Measurements from ENCODE around the gene KRT13.
A peak's percentile ranks its signal among the peaks of the same experiment; 100 is the strongest.

KRT13 gene

GRCh38 chr17:41489531-41489930, 15.9 kb downstream of the KRT13 start, which contains the start of gene KRT36:
TSS of gene KRT36 (minus strand) at chr17:41489910. CDS start at chr17:41489864, 46 bp downstream.
- in situ Hi-C loops (cut with MboI; ENCODE audit: low pct_unique_long_range_greater_than_20kb, low sequenced_read_pairs, unreplicated experiment), result loop anchor here (25.0 kb wide), 1 partner anchor 98 kb away; the partner anchor contains the start of gene KRT14
- no peak for TF ChIP-seq CTCF (IDR thresholded peaks at IDR 0.05; ENCODE audit: extremely low read depth, insufficient read depth, missing control alignments)
- no peak for DNase-seq (ENCODE audit: low spot score)

- peak; percentile 68 for TF ChIP-seq CTCF (IDR thresholded peaks at IDR 0.05; ENCODE audit: extremely low read depth, insufficient read depth, missing control alignments)
- in situ Hi-C loops (cut with MboI; ENCODE audit: low pct_unique_long_range_greater_than_20kb, low sequenced_read_pairs, unreplicated experiment), result loop anchor here (25.0 kb wide), 1 partner anchor 100 kb away; the partner anchor contains the start of gene KRT14
- DNase-seq (ENCODE audit: low spot score), result peak; percentile 51
These were observed 18.4 kb downstream of the KRT13 start for GRCh38 chr17:41486809-41487530.

GRCh38 chr17:41486316-41486715, 19.1 kb downstream of the KRT13 start:
- in situ Hi-C loops (cut with MboI; ENCODE audit: low pct_unique_long_range_greater_than_20kb, low sequenced_read_pairs, unreplicated experiment), result loop anchor here (25.0 kb wide), 1 partner anchor 101 kb away; the partner anchor contains the start of gene KRT14
- DNase-seq (ENCODE audit: low spot score), result no peak
- TF ChIP-seq CTCF (IDR thresholded peaks at IDR 0.05; ENCODE audit: extremely low read depth, insufficient read depth, missing control alignments), result no peak

- in situ Hi-C loops (cut with MboI; ENCODE audit: low pct_unique_long_range_greater_than_20kb, low sequenced_read_pairs, unreplicated experiment), result loop anchor here (25.0 kb wide), 1 partner anchor 102 kb away; the partner anchor contains the start of gene KRT14
- no peak for TF ChIP-seq CTCF (IDR thresholded peaks at IDR 0.05; ENCODE audit: extremely low read depth, insufficient read depth, missing control alignments)
- DNase-seq (ENCODE audit: low spot score), result no peak
These were observed 20.2 kb downstream of the KRT13 start for GRCh38 chr17:41484920-41485904.

- DNase-seq (ENCODE audit: low spot score), result no peak
These were observed 21.2 kb downstream of the KRT13 start for GRCh38 chr17:41483991-41484826.

More at GRCh38 chr17:41483991-41484826, 21.2 kb downstream of the KRT13 start:
- no peak for TF ChIP-seq CTCF (IDR thresholded peaks at IDR 0.05; ENCODE audit: extremely low read depth, insufficient read depth, missing control alignments)
- in situ Hi-C loops (cut with MboI; ENCODE audit: low pct_unique_long_range_greater_than_20kb, low sequenced_read_pairs, unreplicated experiment), result loop anchor here (25.0 kb wide), 1 partner anchor 103 kb away; the partner anchor contains the start of gene KRT14
